GM20431 (cell line): ENCODE data around the gene PMFBP1.

Experiments used
- in situ Hi-C: fragments of 300-500 bp; cut with MseI, MboI; formaldehyde crosslinking; loops from one replicate; pipeline ENCODE4 v1.15.0; 2020; ENCODE audit warnings: low sequenced_read_pairs; ENCODE audit not compliant: unreplicated experiment

The PMFBP1 gene

GRCh38 chr16:72188541-72188940 is 16.6 kb upstream of the PMFBP1 start:
- in situ Hi-C loops: no loop called here

GRCh38 chr16:72187551-72187950 is 15.6 kb upstream of the PMFBP1 start:
- in situ Hi-C loops: no loop called here

- in situ Hi-C loops: no loop called here
These were observed 11.0 kb upstream of the PMFBP1 start for GRCh38 chr16:72182976-72183375.

- in situ Hi-C loops: no loop called here
These were observed 7.4 kb upstream of the PMFBP1 start for GRCh38 chr16:72179204-72179970.

GRCh38 chr16:72174726-72175125 is 2.8 kb upstream of the PMFBP1 start:
- in situ Hi-C loops: no loop called here

- in situ Hi-C loops: no loop called here
These were observed 2.0 kb upstream of the PMFBP1 start for GRCh38 chr16:72173997-72174396.

- in situ Hi-C loops: no loop called here
These were observed 719 bp downstream of the PMFBP1 start for GRCh38 chr16:72171236-72171635.

GRCh38 chr16:72169708-72170107 is 2.2 kb downstream of the PMFBP1 start:
- in situ Hi-C loops: no loop called here

- in situ Hi-C loops: no loop called here
These were observed 3.6 kb downstream of the PMFBP1 start for GRCh38 chr16:72168365-72168764.

GRCh38 chr16:72166954-72167561 is 4.9 kb downstream of the PMFBP1 start:
- in situ Hi-C loops: no loop called here

- in situ Hi-C loops: no loop called here
These were observed 5.8 kb downstream of the PMFBP1 start for GRCh38 chr16:72166151-72166550.

- in situ Hi-C loops: no loop called here
These were observed 7.3 kb downstream of the PMFBP1 start for GRCh38 chr16:72164691-72165090.

GRCh38 chr16:72162105-72162692 is 9.8 kb downstream of the PMFBP1 start:
- in situ Hi-C loops: no loop called here

GRCh38 chr16:72159801-72160200 is 12.2 kb downstream of the PMFBP1 start:
- in situ Hi-C loops: no loop called here

- in situ Hi-C loops: no loop called here
These were observed 12.6 kb downstream of the PMFBP1 start for GRCh38 chr16:72159386-72159785.

GRCh38 chr16:72149676-72150464 is 22.1 kb downstream of the PMFBP1 start:
- in situ Hi-C loops: no loop called here

- in situ Hi-C loops: no loop called here
These were observed 29.5 kb downstream of the PMFBP1 start for GRCh38 chr16:72142476-72142875.

- in situ Hi-C loops: no loop called here
These were observed 32.0 kb downstream of the PMFBP1 start for GRCh38 chr16:72139908-72140307.

GRCh38 chr16:72138064-72138572 is 33.8 kb downstream of the PMFBP1 start:
- in situ Hi-C loops: no loop called here

- in situ Hi-C loops: no loop called here
These were observed 34.4 kb downstream of the PMFBP1 start for GRCh38 chr16:72137380-72138063.
